GM13977 (cell line): ENCODE measurements around the gene RUVBL2.

Source experiments
- DNase-seq: peaks from one replicate; pipeline ENCODE4 v3.0.0; 2012; ENCODE audit warnings: low spot score
- CTCF ChIP-seq: IDR thresholded peaks from 2 replicates; pipeline ENCODE4 v1.5.1; 2012; ENCODE audit warnings: mild to moderate bottlenecking, control low read depth; ENCODE audit not compliant: insufficient read depth; ENCODE audit errors: extremely low read depth, missing control alignments
- in situ Hi-C: fragments of 300-500 bp; cut with MboI; formaldehyde crosslinking; loops from one replicate; pipeline ENCODE4 v1.12.0; 2022; ENCODE audit warnings: low sequenced_read_pairs, low pct_unique_long_range_greater_than_20kb, mixed read lengths, inconsistent platforms; ENCODE audit not compliant: unreplicated experiment

Gene RUVBL2

GRCh38 chr19:48959341-48960239, 34.1 kb upstream of the RUVBL2 start:
- TF ChIP-seq CTCF, result no peak
- in situ Hi-C loops, result loop anchor here (25.0 kb wide), 2 partner anchors 97 to 322 kb away; partner anchors contain the start of genes CA11, DBP, PLEKHA4 and PPP1R15A
- no peak for DNase-seq

- DNase-seq, result no peak
- no peak for TF ChIP-seq CTCF
- in situ Hi-C loops, result loop anchor here (25.0 kb wide), 2 partner anchors 99 to 324 kb away; partner anchors contain the start of genes CA11, DBP, PLEKHA4 and PPP1R15A
These were observed 32.5 kb upstream of the RUVBL2 start for GRCh38 chr19:48961051-48961649.

GRCh38 chr19:48961673-48962028, 32.0 kb upstream of the RUVBL2 start:
- DNase-seq, result no peak
- in situ Hi-C loops, result loop anchor here (25.0 kb wide), 2 partner anchors 99 to 324 kb away; partner anchors contain the start of genes CA11, DBP, PLEKHA4 and PPP1R15A
- TF ChIP-seq CTCF, result no peak

- DNase-seq, result peak; percentile 84
- in situ Hi-C loops, result loop anchor here (25.0 kb wide), 2 partner anchors 100 to 325 kb away; partner anchors contain the start of genes CA11, DBP, PLEKHA4 and PPP1R15A
These were observed 31.4 kb upstream of the RUVBL2 start for GRCh38 chr19:48962029-48962848.

GRCh38 chr19:48962849-48963165, 30.9 kb upstream of the RUVBL2 start:
- DNase-seq, result no peak
- in situ Hi-C loops, result loop anchor here (25.0 kb wide), 2 partner anchors 101 to 326 kb away; partner anchors contain the start of genes CA11, DBP, PLEKHA4 and PPP1R15A
- TF ChIP-seq CTCF, result no peak

More at GRCh38 chr19:48962029-48962848, 31.4 kb upstream of the RUVBL2 start:
- TF ChIP-seq CTCF, result no peak
